Sigmoid colon (tissue), 4 donors: ENCODE results near the gene HDHD3.

ENCODE experiments used
- EP300 ChIP-seq, 4 donors: sonication (generic); formaldehyde crosslinking; IDR thresholded peaks; one replicate each; pipeline ENCODE4 v1.6.1; 2017; ENCODE audit warnings: antibody characterized with exemption in 4 of 4
- POLR2A ChIP-seq, 2 donors: fragments of 450-650 bp; IDR thresholded peaks; one replicate each; pipeline ENCODE4 v1.6.1; 2016; ENCODE audit warnings: antibody characterized with exemption in 2 of 2, mild to moderate bottlenecking in 2 of 2, moderate library complexity in 2 of 2
- TF ChIP-seq, protein P1 (sequence below), 4 experiments: fragments of 450-650 bp in 3 of 4; fragments of 200-600 bp in 1 of 4; IDR thresholded peaks; one replicate each; pipeline ENCODE4 v1.5.1; 2016 to 2019; ENCODE audit warnings: antibody characterized with exemption in 4 of 4, mild to moderate bottlenecking in 3 of 4, moderate library complexity in 2 of 4

DNA sequence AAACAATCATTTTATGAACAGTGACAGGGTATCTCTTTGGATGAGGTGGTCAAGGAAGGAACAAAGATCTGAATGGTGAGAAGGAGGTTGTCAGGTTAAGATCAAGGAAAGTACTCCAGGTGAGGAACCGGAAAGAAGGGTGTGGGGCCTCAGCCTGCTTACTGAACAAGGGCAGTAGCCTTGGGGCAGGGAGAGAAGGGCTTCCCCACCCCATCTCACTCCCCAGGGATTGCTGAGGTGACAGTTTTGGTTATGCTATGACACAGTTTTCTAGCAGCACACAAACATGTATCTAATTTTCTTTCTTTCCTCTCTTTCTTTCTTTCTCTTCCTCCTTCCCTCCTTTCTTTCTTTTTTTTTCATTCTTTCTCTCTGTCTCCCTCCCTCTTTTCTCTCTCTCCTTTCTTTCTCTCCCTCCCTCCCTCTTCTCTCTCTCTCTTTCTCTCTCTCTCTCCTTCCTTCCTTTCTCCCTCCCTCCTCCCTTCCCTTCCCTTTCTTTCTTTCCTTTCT, 4.1 kb upstream of the HDHD3 start:
- TF ChIP-seq, protein P1, sequence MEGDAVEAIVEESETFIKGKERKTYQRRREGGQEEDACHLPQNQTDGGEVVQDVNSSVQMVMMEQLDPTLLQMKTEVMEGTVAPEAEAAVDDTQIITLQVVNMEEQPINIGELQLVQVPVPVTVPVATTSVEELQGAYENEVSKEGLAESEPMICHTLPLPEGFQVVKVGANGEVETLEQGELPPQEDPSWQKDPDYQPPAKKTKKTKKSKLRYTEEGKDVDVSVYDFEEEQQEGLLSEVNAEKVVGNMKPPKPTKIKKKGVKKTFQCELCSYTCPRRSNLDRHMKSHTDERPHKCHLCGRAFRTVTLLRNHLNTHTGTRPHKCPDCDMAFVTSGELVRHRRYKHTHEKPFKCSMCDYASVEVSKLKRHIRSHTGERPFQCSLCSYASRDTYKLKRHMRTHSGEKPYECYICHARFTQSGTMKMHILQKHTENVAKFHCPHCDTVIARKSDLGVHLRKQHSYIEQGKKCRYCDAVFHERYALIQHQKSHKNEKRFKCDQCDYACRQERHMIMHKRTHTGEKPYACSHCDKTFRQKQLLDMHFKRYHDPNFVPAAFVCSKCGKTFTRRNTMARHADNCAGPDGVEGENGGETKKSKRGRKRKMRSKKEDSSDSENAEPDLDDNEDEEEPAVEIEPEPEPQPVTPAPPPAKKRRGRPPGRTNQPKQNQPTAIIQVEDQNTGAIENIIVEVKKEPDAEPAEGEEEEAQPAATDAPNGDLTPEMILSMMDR (IDR thresholded peaks at IDR 0.05): no peak
- no peak for TF ChIP-seq EP300 (IDR thresholded peaks at IDR 0.05)
- no peak for TF ChIP-seq POLR2A (IDR thresholded peaks at IDR 0.05)
